GM18873 (cell line): ENCODE results near the gene HP.
A peak's percentile ranks its signal among the peaks of the same experiment; 100 is the strongest.
"Not testable (repeated sequence)": the region's sequence is repeated elsewhere in the genome, so short reads cannot be mapped to it uniquely, and the experiment has no call there.

Source experiments
- ATAC-seq: cut with Tn5 transposase; IDR thresholded peaks from one replicate; pipeline ENCODE4 v1.9.1; 2021; ENCODE audit warnings: mild to moderate bottlenecking, moderate library complexity, moderate number of reproducible peaks; ENCODE audit not compliant: unreplicated experiment, low FRiP score

HP gene

GRCh38 chr16:72054254-72054847 lies at the start of gene HP:
Gene HP, plus strand, starts transcription at chr16:72054505. Its CDS starts 148 bp downstream, at chr16:72054653.
- ATAC-seq, result not testable (repeated sequence)

GRCh38 chr16:72008065-72008423 lies 46.3 kb upstream of the HP start:
- ATAC-seq, result not testable (repeated sequence)

- peak; percentile 99 for ATAC-seq
Measured at GRCh38 chr16:72008424-72009216, 45.7 kb upstream of the HP start, which contains the start of gene DHODH. Gene DHODH, plus strand, starts transcription at chr16:72008744. Its CDS starts 21 bp downstream, at chr16:72008765.

GRCh38 chr16:72009779-72010178 lies 44.5 kb upstream of the HP start:
- ATAC-seq, result no peak

- ATAC-seq, result no peak
Measured at GRCh38 chr16:72012607-72013006, 41.7 kb upstream of the HP start.

GRCh38 chr16:72013389-72013788 lies 40.9 kb upstream of the HP start:
- ATAC-seq, result no peak

- ATAC-seq, result no peak
Measured at GRCh38 chr16:72013888-72014581, 40.3 kb upstream of the HP start.

- no peak for ATAC-seq
Measured at GRCh38 chr16:72014675-72015074, 39.6 kb upstream of the HP start.

GRCh38 chr16:72015124-72015523 lies 39.2 kb upstream of the HP start:
- ATAC-seq, result no peak

- ATAC-seq, result no peak
Measured at GRCh38 chr16:72018470-72018869, 35.8 kb upstream of the HP start.

- ATAC-seq, result no peak
Measured at GRCh38 chr16:72021043-72021442, 33.3 kb upstream of the HP start.

GRCh38 chr16:72022127-72022526 lies 32.2 kb upstream of the HP start:
- no peak for ATAC-seq

GRCh38 chr16:72023962-72024361 lies 30.3 kb upstream of the HP start:
- no peak for ATAC-seq

- no peak for ATAC-seq
Measured at GRCh38 chr16:72024862-72025382, 29.4 kb upstream of the HP start.

GRCh38 chr16:72025404-72026114 lies 28.7 kb upstream of the HP start:
- no peak for ATAC-seq

GRCh38 chr16:72027669-72028378 lies 26.5 kb upstream of the HP start:
- ATAC-seq, result no peak

- no peak for ATAC-seq
Measured at GRCh38 chr16:72029567-72030271, 24.6 kb upstream of the HP start.

- ATAC-seq, result no peak
Measured at GRCh38 chr16:72033437-72033836, 20.9 kb upstream of the HP start.

GRCh38 chr16:72036098-72036497 lies 18.2 kb upstream of the HP start:
- no peak for ATAC-seq
